ENCODE results near the gene ADGRD1. TPM values are rescaled to one million over a fixed set of nuclear protein-coding genes. Genes with fewer than 3 reads are reported as not detected.

ADGRD1 gene
- total RNA-seq, 1 donor from 2014 or later = 108 TPM

DNA sequence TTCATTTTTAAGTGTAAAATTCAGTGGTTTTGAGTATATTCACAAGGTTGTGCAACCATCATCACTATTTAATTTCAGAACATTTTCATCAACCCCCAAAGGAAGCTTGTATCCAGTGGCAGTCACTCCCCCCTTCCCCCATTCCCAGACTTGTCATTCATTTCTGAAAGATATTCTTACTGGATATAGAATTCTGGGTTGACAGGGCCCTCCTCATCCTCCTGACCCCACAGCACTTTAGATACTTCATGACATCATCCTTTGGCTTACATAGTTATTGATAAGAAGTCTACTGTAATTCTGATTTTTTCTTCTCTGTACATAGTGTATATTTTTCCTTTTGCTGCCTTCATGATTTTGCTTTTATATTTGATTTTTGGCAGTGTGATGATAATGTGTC, 8.8 kb upstream of the ADGRD1 start:
- Histone ChIP-seq H3K9me3 (peaks cover 8% of the 10 kb centered on the region), H3K4me3 (no peak overlapping the region), H3K27ac (no peak overlapping the region), H3K27me3 (ENCODE audit: low read depth) (no peaks in the 10 kb centered on the region), H3K36me3 (no peaks in the 10 kb centered on the region), H3K4me1 (peaks cover 20% of the 10 kb centered on the region)
- TF ChIP-seq, protein P1, sequence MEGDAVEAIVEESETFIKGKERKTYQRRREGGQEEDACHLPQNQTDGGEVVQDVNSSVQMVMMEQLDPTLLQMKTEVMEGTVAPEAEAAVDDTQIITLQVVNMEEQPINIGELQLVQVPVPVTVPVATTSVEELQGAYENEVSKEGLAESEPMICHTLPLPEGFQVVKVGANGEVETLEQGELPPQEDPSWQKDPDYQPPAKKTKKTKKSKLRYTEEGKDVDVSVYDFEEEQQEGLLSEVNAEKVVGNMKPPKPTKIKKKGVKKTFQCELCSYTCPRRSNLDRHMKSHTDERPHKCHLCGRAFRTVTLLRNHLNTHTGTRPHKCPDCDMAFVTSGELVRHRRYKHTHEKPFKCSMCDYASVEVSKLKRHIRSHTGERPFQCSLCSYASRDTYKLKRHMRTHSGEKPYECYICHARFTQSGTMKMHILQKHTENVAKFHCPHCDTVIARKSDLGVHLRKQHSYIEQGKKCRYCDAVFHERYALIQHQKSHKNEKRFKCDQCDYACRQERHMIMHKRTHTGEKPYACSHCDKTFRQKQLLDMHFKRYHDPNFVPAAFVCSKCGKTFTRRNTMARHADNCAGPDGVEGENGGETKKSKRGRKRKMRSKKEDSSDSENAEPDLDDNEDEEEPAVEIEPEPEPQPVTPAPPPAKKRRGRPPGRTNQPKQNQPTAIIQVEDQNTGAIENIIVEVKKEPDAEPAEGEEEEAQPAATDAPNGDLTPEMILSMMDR (IDR thresholded peaks at IDR 0.05) = no peak
- no peak for ATAC-seq
- no peak for DNase-seq
- intact Hi-C loops (cut with DNase I) = no loop called here

DNA sequence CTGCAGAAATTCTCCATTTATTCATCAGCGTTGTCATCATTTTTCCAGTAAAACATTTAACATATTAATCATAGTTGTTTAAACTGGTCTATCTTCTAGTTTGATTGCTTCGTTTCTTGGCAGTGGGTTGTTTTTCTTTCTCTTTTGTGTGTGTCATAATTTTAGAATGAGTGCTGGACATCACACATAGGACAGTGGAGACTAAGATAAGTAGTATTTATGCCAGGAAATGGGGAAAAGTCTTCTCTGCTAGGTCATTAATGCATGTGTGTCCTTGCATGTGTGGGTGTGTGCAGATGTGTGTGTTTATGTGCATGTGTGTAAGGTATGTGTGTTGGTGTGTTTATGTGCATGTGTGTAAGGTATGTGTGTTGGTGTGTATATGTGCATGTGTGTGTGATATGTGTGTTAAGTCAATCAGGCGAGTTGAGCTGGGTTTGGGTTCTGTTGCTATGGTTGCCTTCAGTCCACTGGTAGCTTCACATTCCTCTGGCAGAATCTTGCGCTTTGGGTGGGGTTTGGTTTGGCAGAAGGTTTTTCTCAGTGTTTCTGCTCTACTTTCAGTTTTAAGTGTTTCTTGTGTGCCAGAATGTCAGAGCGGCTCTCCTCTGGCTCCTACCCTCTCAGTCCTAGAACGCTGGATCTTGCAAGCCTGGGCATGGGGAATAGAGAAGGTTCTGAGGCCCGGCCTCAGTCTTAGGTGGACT, 7.8 kb upstream of the ADGRD1 start:
- DNase-seq (no peak), ATAC-seq (peak; percentile 82 to 84)
- H3K4me3 ChIP-seq = no peak overlapping the region
- H3K27ac ChIP-seq = peak overlapping the region; percentile 62
- H3K27me3 ChIP-seq (ENCODE audit: low read depth) = no peaks in the 10 kb centered on the region
- H3K4me1 ChIP-seq = peaks cover 20% of the 10 kb centered on the region
- H3K36me3 ChIP-seq = no peaks in the 10 kb centered on the region
- TF ChIP-seq, protein P1 (IDR thresholded peaks at IDR 0.05) = no peak
- intact Hi-C loops (cut with DNase I) = no loop called here
- peaks cover 8% of the 10 kb centered on the region for H3K9me3 ChIP-seq

DNA sequence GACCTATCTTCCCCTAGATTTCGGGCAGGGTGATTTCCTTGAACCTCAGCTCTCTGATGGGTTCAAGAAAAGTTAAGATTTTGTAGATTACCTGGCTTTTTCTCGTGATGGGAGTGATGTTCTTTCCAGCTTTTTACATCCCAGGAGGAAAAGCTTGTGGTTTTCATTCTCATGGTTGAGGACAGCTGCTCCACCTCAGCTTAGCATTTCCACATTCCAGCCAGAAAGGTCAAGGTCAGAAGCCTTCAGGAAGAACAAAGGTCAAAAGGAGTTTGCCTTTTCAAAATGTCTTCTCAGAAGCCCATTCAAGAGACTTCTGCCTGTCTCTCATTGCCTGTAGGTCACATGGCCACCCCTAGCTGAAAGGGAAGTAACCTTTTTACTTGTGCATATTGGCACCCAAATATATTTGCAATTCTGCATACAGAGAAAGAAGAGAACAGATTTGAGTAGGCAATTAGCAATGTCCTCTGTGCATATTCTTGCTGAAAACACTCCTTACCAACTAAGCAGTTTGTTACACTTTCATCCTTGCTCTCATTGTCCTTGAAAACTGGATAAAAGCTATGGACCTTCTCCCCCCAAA, 6.6 kb upstream of the ADGRD1 start:
- no peak overlapping the region for H3K4me3 ChIP-seq
- intact Hi-C loops (cut with DNase I) = no loop called here
- H3K27me3 ChIP-seq (ENCODE audit: low read depth) = no peaks in the 10 kb centered on the region
- no peak for ATAC-seq
- H3K27ac ChIP-seq = peak overlapping the region; percentile 62
- peaks cover 8% of the 10 kb centered on the region for H3K9me3 ChIP-seq
- H3K36me3 ChIP-seq = no peaks in the 10 kb centered on the region
- TF ChIP-seq, protein P1 (IDR thresholded peaks at IDR 0.05) = no peak
- no peak for DNase-seq
- H3K4me1 ChIP-seq = peaks cover 20% of the 10 kb centered on the region

DNA sequence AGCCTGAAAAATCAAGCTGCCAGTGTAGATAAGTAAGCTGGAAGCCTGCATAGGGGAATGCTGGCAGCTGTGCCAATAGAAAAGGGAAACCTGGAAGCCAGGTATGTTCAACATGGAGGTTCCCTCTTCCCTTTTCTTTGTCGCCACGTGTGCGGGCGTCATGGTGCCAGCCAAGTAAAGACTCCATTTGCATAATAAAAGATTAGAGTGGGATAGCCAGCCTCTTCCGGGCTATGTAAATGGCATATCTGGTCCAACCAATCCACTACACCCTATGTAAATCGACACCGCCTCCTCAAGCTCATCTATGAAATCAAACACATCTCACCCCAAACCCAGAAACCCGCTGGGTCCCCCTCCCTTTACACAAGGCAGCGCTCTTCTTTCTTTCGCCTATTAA, 5.6 kb upstream of the ADGRD1 start:
- intact Hi-C loops (cut with DNase I) = no loop called here
- DNase-seq = no peak
- Histone ChIP-seq H3K27me3 (ENCODE audit: low read depth) (no peaks in the 10 kb centered on the region), H3K36me3 (no peaks in the 10 kb centered on the region), H3K27ac (no peak overlapping the region), H3K4me3 (no peak overlapping the region), H3K4me1 (peaks cover 23% of the 10 kb centered on the region), H3K9me3 (peaks cover 8% of the 10 kb centered on the region)
- TF ChIP-seq, protein P1 (IDR thresholded peaks at IDR 0.05) = no peak
- ATAC-seq = no peak

DNA sequence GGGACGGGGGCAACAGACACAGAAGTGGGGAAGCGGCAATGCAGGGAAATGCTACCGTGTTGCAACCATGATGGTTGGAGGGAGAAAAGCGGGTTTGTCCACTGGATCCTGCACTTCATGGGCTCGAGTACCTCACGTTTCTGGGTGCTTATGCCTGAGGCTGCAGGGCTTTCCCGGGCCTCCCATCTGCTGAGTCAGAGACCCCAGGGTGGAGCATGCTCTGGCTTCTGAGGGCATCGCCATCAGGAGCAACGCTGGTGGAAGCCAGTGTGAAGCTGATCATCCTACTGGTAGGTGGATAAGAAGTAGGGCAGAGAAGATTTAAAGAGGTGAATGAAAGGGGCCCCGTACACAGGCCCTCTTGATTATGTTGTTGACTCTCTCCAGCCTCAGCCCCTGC, 5.0 kb upstream of the ADGRD1 start:
- Histone ChIP-seq H3K9me3 (peaks cover 8% of the 10 kb centered on the region), H3K27me3 (ENCODE audit: low read depth) (no peaks in the 10 kb centered on the region), H3K4me3 (no peak overlapping the region), H3K27ac (no peak overlapping the region), H3K36me3 (no peaks in the 10 kb centered on the region), H3K4me1 (peaks cover 29% of the 10 kb centered on the region)
- intact Hi-C loops (cut with DNase I) = no loop called here
- DNase-seq (no peak), ATAC-seq (no peak)
- TF ChIP-seq, protein P1 (IDR thresholded peaks at IDR 0.05) = no peak

Data from lower lobe of right lung (tissue), 2 donors.